ENCODE data around the gene PLEKHG5. TPM values are rescaled to one million over a fixed set of nuclear protein-coding genes. Genes with fewer than 3 reads are reported as not detected.
A peak's percentile ranks its signal among the peaks of the same experiment; 100 is the strongest.
"Not testable (repeated sequence)": the region's sequence is repeated elsewhere in the genome, so short reads cannot be mapped to it uniquely, and the experiment has no call there.

PLEKHG5 gene
- total RNA-seq, 1 experiment from 2014 or later: 20.4 TPM

GRCh38 chr1:6497215-6497866, 5.9 kb upstream of the PLEKHG5 start:
- peak; percentile 59 for DNase-seq (ENCODE audit: low read depth)

DNA sequence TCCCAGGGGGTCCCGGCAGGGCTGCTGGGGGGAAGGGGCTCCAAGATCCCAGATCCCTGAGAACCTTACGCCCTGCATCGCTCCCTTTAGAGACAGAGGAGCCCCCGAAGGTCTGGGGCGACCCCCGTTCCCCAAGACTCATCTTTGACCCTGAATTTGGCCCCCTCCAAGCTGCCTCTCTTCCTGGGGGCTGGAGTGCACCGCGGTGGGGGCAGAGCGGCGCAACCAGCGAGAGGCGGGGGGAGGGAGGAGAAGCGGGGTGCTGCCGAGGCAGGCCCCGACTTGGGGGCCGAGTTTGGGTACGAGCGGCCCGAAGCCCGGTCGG, 5.4 kb upstream of the PLEKHG5 start:
- DNase-seq (ENCODE audit: low read depth): no peak

- no peak for DNase-seq (ENCODE audit: low read depth)
Observed at GRCh38 chr1:6496365-6496721, 4.9 kb upstream of the PLEKHG5 start.

- DNase-seq (ENCODE audit: low read depth): no peak
Observed at GRCh38 chr1:6495540-6496364, 4.3 kb upstream of the PLEKHG5 start.

DNA sequence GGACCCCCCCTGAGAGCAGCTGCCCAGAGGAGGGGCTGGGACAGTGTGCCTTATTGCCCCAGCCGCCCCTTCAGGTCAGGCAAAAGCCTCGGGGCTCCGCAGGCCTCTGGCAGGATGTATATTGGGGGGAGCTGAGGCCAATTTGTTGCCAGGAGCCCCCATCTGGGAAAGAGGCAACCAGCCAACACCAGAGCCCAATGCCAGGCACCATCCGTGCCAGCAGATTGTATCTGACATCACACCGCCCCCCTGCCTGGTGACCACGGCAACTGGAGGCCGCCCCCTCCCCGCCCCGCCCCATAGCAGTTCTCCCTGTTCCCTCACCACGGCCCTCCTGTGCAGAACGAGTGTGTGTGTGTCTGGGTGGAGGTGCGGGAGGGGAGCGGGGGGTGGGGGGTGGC, 3.6 kb upstream of the PLEKHG5 start:
- DNase-seq (ENCODE audit: low read depth): no peak

- DNase-seq (ENCODE audit: low read depth): no peak
Observed at GRCh38 chr1:6494627-6495026, 3.2 kb upstream of the PLEKHG5 start.

- not testable (repeated sequence) for DNase-seq (ENCODE audit: low read depth)
Observed at GRCh38 chr1:6493834-6494223, 2.4 kb upstream of the PLEKHG5 start.

GRCh38 chr1:6491966-6492365, 499 bp upstream of the PLEKHG5 start:
- no peak for DNase-seq (ENCODE audit: low read depth)

GRCh38 chr1:6491081-6491449, 402 bp downstream of the PLEKHG5 start:
- DNase-seq (ENCODE audit: low read depth): no peak

- DNase-seq (ENCODE audit: low read depth): peak; percentile 78
Observed at GRCh38 chr1:6490181-6491080, 1.0 kb downstream of the PLEKHG5 start.

DNA sequence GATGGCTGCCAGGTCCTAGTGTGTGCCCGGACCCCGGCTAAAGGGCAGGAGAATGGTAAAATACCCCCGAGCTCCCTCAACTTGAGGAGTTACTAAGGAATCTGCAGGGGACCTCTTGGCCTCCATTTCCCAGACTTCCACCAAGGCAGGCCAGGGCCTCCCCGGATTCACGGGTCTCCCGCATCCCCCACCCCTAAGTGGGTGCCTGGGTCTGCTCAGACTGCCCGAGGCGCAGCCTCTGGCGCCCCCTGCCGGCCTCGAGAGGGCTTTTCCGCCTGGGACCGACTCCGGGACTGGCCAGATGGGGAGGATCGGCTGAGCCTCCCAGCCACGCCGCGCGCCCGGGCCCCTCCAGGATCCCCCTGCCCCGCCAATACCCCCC, 1.7 kb downstream of the PLEKHG5 start:
- DNase-seq (ENCODE audit: low read depth): peak; percentile 73

DNA sequence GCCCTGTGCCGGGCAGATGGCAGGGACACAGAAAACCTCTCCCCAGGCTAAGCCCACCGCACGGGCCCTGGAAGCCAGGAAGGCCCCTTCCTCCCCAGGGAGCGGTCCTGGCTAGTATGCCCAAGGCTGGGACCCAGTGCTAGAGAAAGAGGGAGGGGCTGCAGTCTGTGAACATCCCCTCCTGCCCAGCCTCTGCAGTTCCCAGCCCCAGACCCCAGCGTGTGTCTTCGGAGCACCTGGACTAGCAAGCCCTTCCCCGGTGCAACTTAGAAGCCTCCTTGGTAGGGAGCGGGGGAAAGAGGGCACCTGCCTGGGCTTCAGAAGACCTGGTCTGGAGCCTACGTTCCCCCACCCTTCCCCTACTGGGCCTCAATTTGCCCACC, 2.1 kb downstream of the PLEKHG5 start:
- DNase-seq (ENCODE audit: low read depth): no peak

DNA sequence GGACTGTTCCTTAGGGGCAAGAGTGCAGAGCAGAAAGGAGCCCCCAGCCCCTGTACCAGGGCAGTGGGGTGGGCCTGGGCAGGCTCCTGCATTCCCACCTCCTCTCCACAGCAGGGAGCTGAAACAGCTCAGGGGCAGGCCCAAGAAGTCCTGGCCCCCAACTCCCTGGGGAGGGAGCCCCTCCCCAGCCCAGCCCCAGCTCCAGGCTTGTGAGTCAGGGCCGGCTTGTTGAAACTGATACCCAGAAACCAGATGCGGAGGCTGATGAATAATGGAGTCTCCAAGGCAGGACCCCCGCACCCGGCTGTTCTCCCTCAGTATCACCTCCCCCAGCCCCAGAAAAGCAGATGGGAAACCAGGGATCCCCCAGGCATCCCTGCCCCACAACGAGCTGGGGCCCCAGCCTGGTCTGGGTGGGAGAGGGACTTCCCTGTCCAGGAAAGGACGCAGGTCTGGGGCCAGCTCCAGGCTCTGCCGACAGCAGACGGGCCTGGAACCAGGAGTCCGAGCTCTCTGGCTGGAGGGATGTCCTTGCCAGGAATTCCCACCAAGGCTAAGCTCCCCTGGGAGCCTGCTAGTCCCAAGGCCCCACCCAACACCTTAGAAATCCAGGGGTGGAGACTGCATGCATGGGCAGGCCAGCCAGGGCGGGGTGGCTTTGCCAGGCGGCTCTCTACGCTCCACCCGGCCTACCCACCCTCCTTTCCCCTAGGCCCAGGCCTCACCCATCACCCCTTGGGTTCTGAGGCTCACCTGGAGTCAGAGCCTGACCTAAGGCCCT, 2.7 kb downstream of the PLEKHG5 start:
- no peak for DNase-seq (ENCODE audit: low read depth)

DNA sequence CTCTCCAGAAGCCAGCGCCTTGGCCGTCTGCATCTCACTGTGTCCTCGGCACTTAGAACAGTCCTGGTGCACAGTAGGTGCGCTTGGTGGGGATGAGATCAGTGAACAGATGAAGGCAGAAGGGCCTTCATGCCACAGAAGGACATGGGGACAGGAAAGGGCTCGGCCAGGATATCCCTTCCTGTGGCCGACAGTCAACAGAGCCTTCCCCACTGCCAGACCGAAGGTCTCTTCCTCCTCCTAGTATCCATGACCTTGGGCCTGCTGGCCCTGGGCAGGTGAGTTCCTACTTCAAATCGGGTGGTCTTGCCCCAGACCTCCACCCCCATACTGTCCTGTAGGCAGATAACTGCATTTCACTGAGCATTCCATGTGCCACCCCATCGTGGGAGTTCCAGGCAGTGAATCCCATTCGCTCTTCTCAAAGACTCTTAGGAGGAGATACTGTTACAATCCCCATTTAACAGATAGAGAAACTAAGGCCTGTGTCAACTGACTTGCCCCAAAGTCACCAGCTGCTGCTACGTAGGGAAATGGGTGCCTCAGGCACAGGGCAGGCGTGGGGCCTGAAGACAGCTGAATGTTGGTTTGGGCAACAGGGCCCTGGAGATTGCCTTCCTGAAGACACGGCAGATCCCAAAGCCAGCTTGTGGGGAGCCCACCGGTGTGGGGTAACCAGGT, 3.5 kb downstream of the PLEKHG5 start:
- no peak for DNase-seq (ENCODE audit: low read depth)

DNA sequence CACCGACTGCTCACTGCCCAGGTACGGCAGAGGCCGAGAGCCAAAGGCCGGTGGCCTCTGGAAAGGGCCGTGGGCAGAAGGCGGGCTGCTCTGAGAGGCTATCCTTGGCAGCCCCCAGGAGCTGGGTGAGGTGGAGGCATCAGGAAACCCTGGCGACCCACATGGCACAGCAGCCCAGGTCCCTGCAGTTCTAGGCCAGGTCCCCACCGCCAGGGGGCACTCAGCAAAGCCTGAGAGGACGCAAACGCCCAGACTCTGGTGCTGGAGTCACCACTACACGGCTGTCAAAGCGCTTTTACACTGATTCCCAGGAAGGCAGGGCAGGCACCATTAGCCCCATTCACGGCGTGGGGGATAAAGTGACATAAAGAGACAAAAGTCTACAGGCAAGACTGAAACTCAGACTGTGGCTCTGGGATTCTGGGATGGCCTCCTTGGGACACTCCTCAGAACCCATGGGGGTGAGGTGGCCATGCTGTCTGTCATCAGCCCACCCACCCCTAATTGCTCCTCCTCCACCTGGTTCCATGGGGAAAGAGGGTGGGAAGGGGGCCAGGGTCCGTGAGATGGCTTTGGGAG, 4.9 kb downstream of the PLEKHG5 start:
- DNase-seq (ENCODE audit: low read depth): peak; percentile 69

GRCh38 chr1:6485168-6486101, 6.0 kb downstream of the PLEKHG5 start:
- DNase-seq (ENCODE audit: low read depth): no peak

DNA sequence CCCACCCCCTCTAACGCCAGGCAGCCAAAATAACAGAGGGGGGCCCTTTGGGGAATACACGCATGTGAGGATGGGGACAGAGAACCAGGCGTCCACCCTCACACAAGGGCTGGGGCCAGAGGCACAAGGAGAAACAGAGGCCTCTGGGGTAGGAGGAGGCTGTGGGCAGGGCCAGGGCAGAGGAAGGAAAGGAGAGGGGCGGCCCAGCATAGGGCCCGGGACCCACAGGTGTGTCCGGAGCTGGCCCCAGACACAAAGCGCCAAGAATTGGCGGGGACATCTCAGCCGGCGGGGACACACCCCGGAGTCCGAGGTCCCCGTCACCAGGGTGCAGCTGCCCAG, 6.7 kb downstream of the PLEKHG5 start:
- no peak for DNase-seq (ENCODE audit: low read depth)

DNA sequence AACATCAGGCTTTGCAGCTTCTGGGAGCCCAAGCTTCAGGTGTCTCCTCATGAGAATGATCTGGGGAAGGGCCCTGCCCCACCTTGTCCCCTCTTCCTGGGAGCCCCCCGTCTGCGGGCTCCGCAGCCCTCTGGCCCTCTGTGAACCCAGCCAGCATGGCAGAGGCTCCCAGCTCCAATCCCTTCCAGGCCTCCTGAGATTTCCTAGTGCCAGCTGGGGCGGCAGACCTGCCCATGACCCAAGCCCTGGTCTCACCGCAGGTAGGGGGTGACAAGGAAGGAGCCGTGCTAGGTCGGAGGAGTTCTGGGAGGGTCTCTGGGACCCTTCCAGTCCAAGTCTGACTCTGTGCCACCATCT, 7.7 kb downstream of the PLEKHG5 start:
- no peak for DNase-seq (ENCODE audit: low read depth)

DNA sequence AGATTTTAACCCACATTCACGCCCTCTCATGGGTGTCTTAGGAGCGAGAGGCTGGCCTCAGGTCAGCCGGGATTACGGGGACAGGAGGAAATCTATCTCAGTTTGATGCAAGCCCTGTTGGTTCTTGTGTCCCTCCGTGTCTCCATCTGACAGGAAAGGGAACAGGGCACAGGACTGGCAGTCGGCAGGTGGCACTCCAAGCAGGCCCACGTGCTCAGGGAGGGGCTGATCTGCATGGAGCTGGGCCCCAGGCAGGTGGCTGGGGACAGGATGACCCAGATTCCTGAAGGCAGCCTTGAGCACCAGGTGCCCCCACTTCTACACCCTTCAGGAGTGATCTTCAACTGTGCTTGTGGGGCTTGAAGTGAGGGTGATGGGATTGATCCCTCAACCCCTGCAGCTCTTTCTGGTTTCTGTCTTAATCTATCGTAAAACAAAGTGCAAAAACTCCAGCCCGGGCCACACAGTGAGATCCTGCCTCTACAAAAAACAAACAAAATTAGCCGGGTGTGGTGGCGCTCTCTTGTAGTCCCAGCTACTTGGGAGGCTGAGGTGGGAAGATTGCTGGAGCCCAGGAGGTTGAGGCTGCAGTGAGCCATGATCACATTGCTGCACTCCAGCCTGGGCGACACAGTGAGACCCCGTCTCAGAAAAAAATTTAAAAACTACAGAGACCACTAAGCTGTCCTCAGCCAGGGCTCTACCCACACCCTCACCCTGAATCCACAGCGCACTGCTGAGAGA, 8.3 kb downstream of the PLEKHG5 start:
- no peak for DNase-seq (ENCODE audit: low read depth)
